KG1 (cell line): ENCODE data around the gene DOCK9.
"Not testable (repeated sequence)": the region's sequence is repeated elsewhere in the genome, so short reads cannot be mapped to it uniquely, and the experiment has no call there.

Experiments
- DNase-seq: peaks from one replicate; lab custom pipeline; 2025; lab: John Stamatoyannopoulos, UW

DOCK9 gene

GRCh38 chr13:98823442-98823841 lies 154.4 kb downstream of the DOCK9 start:
- no peak for DNase-seq

- no peak for DNase-seq
Observed at GRCh38 chr13:98822225-98822606, 155.6 kb downstream of the DOCK9 start.

GRCh38 chr13:98821372-98822224 lies 156.3 kb downstream of the DOCK9 start:
- no peak for DNase-seq

GRCh38 chr13:98820744-98821371 lies 157.0 kb downstream of the DOCK9 start:
- DNase-seq = no peak

- no peak for DNase-seq
Observed at GRCh38 chr13:98820300-98820699, 157.6 kb downstream of the DOCK9 start.

GRCh38 chr13:98819382-98820010 lies 158.4 kb downstream of the DOCK9 start:
- DNase-seq = no peak

GRCh38 chr13:98816406-98816805 lies 161.5 kb downstream of the DOCK9 start:
- DNase-seq = no peak

- no peak for DNase-seq
Observed at GRCh38 chr13:98813993-98814392, 163.9 kb downstream of the DOCK9 start.

- not testable (repeated sequence) for DNase-seq
Observed at GRCh38 chr13:98812186-98812790, 165.6 kb downstream of the DOCK9 start.

GRCh38 chr13:98810746-98811145 lies 167.1 kb downstream of the DOCK9 start:
- no peak for DNase-seq

- no peak for DNase-seq
Observed at GRCh38 chr13:98809345-98809777, 168.5 kb downstream of the DOCK9 start.

- DNase-seq = no peak
Observed at GRCh38 chr13:98807774-98808173, 170.1 kb downstream of the DOCK9 start.

- DNase-seq = no peak
Observed at GRCh38 chr13:98804336-98804855, 173.5 kb downstream of the DOCK9 start.

- DNase-seq = no peak
Observed at GRCh38 chr13:98803921-98804320, 173.9 kb downstream of the DOCK9 start.

- no peak for DNase-seq
Observed at GRCh38 chr13:98803111-98803561, 174.7 kb downstream of the DOCK9 start.

GRCh38 chr13:98802559-98802958 lies 175.3 kb downstream of the DOCK9 start:
- DNase-seq = no peak

GRCh38 chr13:98801626-98802418 lies 176.0 kb downstream of the DOCK9 start:
- no peak for DNase-seq

- no peak for DNase-seq
Observed at GRCh38 chr13:98800078-98800477, 177.8 kb downstream of the DOCK9 start.

GRCh38 chr13:98798849-98799645 lies 178.8 kb downstream of the DOCK9 start:
- DNase-seq = no peak

- DNase-seq = no peak
Observed at GRCh38 chr13:98797456-98797855, 180.4 kb downstream of the DOCK9 start.

- no peak for DNase-seq
Observed at GRCh38 chr13:98796798-98797197, 181.1 kb downstream of the DOCK9 start.
